ENCODE results near the gene VKORC1L1.
"Not testable (repeated sequence)": the region's sequence is repeated elsewhere in the genome, so short reads cannot be mapped to it uniquely, and the experiment has no call there.

Gene VKORC1L1

DNA sequence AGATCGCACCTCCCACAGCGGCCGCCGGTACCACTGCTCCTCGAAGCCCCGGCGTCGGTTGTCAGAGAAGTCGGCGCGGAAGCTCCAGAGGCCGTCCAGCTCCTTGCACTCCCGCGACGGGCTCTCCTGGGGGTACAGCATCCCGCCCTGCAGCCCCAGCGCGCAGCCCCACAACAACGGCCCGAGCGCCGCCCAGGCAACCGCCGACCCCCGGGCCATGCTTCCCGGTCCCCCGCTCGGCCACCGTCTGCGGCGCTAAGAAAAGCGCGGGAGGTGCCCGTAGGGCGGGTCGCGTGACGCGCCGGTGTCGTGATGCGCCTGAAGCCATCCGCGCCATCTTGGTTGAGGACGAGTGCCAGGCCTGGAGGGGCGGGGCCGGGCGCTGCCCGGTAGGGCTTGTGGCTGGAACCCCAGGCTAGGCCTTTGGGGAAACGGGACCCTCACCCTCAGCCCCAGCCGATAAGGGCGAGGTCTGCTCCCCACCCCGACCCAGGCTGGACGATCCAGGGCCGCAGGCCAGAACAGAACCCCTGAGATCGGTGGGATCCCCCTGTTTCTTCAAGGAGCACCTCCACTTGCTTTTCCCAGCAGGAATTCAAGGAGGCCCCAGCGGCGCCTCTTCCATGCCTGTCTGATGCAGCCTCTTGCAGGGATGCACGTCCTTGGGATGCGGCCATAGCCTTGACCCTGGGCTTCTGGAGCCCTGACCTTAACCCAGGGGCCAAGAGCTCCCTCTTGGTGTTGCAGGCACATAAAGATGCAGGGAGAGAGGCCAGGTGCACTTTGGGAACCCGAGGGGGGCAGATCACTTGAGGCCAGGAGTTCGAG lies 109.3 kb downstream of the VKORC1L1 start, which contains the start of gene GUSB:
TSS of gene GUSB (minus strand) at position 249 of the 828 bp plus-strand sequence. CDS start at position 219, 30 bp downstream.
- Histone ChIP-seq H3K4me3 (ENCODE audit: severe bottlenecking) (peak within 1 kb of the TSS; percentile 78), H3K36me3 (ENCODE audit: low read depth) (peaks cover 21% of the 10 kb centered on the region), H3K27ac (ENCODE audit: poor library complexity, severe bottlenecking) (peak within 1 kb of the TSS; percentile 44), H3K4me1 (ENCODE audit: insufficient read depth, poor library complexity, severe bottlenecking) (peaks cover 12% of the 10 kb centered on the region), H3K27me3 (ENCODE audit: insufficient read depth, poor library complexity, severe bottlenecking) (no peaks in the 10 kb centered on the region), H3K9me3 (ENCODE audit: severe bottlenecking) (no peaks in the 10 kb centered on the region)
- ATAC-seq (ENCODE audit: low read depth) (peak; percentile 83), DNase-seq (ENCODE audit: low spot score) (peak; percentile 85)
- TF ChIP-seq CTCF (IDR thresholded peaks at IDR 0.05; ENCODE audit: poor library complexity, severe bottlenecking): no peak

GRCh38 chr7:65983965-65984658 lies 111.2 kb downstream of the VKORC1L1 start:
- Histone ChIP-seq H3K4me1 (ENCODE audit: insufficient read depth, poor library complexity, severe bottlenecking) (peaks cover 12% of the 10 kb centered on the region), H3K27ac (ENCODE audit: poor library complexity, severe bottlenecking) (peak overlapping the region; percentile 44), H3K36me3 (ENCODE audit: low read depth) (peaks cover 7% of the 10 kb centered on the region), H3K9me3 (ENCODE audit: severe bottlenecking) (no peaks in the 10 kb centered on the region), H3K4me3 (ENCODE audit: severe bottlenecking) (no peak overlapping the region), H3K27me3 (ENCODE audit: insufficient read depth, poor library complexity, severe bottlenecking) (no peaks in the 10 kb centered on the region)
- no peak for TF ChIP-seq CTCF (IDR thresholded peaks at IDR 0.05; ENCODE audit: poor library complexity, severe bottlenecking)
- ATAC-seq (ENCODE audit: low read depth) (peak; percentile 81), DNase-seq (ENCODE audit: low spot score) (peak; percentile 36)

- TF ChIP-seq CTCF (IDR thresholded peaks at IDR 0.05; ENCODE audit: poor library complexity, severe bottlenecking): no peak
- H3K27me3 ChIP-seq (ENCODE audit: insufficient read depth, poor library complexity, severe bottlenecking): no peaks in the 10 kb centered on the region
- ATAC-seq (ENCODE audit: low read depth): no peak
- H3K4me3 ChIP-seq (ENCODE audit: severe bottlenecking): no peak overlapping the region
- no peak overlapping the region for H3K27ac ChIP-seq (ENCODE audit: poor library complexity, severe bottlenecking)
- no peaks in the 10 kb centered on the region for H3K9me3 ChIP-seq (ENCODE audit: severe bottlenecking)
- H3K36me3 ChIP-seq (ENCODE audit: low read depth): no peaks in the 10 kb centered on the region
- peaks cover 12% of the 10 kb centered on the region for H3K4me1 ChIP-seq (ENCODE audit: insufficient read depth, poor library complexity, severe bottlenecking)
- DNase-seq (ENCODE audit: low spot score): no peak
Observed at GRCh38 chr7:65988084-65988483, 115.2 kb downstream of the VKORC1L1 start.

- not testable (repeated sequence) for DNase-seq (ENCODE audit: low spot score); ATAC-seq (ENCODE audit: low read depth); H3K27ac ChIP-seq (ENCODE audit: poor library complexity, severe bottlenecking); H3K36me3 ChIP-seq (ENCODE audit: low read depth); H3K4me3 ChIP-seq (ENCODE audit: severe bottlenecking); H3K9me3 ChIP-seq (ENCODE audit: severe bottlenecking); H3K27me3 ChIP-seq (ENCODE audit: insufficient read depth, poor library complexity, severe bottlenecking)
- peaks cover 12% of the 10 kb centered on the region for H3K4me1 ChIP-seq (ENCODE audit: insufficient read depth, poor library complexity, severe bottlenecking)
Observed at GRCh38 chr7:65988503-65988902, 115.6 kb downstream of the VKORC1L1 start.

DNA sequence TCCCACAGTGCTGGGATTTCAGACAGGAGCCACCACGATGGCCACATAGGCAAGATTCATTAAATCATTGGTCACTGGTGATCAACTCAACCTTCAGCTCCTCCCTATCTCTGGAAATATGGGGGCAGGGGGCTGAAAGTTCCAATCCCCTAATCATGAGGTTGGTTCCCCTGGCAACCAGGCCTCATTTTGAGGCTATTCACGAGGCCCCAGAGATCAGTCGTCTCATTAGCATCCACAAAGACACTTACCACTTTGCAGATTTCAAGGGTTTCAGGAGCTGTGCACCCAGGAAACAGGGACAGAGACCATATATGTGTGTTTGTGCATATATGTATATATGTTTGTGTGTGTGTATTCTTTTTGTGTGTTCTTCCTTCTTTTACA lies 116.8 kb downstream of the VKORC1L1 start:
- no peak for ATAC-seq (ENCODE audit: low read depth)

GRCh38 chr7:65991829-65992228 lies 119.0 kb downstream of the VKORC1L1 start:
- not testable (repeated sequence) for H3K36me3 ChIP-seq (ENCODE audit: low read depth); H3K9me3 ChIP-seq (ENCODE audit: severe bottlenecking); H3K27ac ChIP-seq (ENCODE audit: poor library complexity, severe bottlenecking); H3K27me3 ChIP-seq (ENCODE audit: insufficient read depth, poor library complexity, severe bottlenecking); H3K4me1 ChIP-seq (ENCODE audit: insufficient read depth, poor library complexity, severe bottlenecking); H3K4me3 ChIP-seq (ENCODE audit: severe bottlenecking); ATAC-seq (ENCODE audit: low read depth); DNase-seq (ENCODE audit: low spot score)

More for the DNA sequence above, 116.8 kb downstream of the VKORC1L1 start:
- DNase-seq (ENCODE audit: low spot score): no peak
- Histone ChIP-seq H3K36me3 (ENCODE audit: low read depth) (no peaks in the 10 kb centered on the region), H3K9me3 (ENCODE audit: severe bottlenecking) (no peaks in the 10 kb centered on the region), H3K27me3 (ENCODE audit: insufficient read depth, poor library complexity, severe bottlenecking) (no peaks in the 10 kb centered on the region), H3K4me1 (ENCODE audit: insufficient read depth, poor library complexity, severe bottlenecking) (peaks cover 3% of the 10 kb centered on the region), H3K27ac (ENCODE audit: poor library complexity, severe bottlenecking) (no peak overlapping the region), H3K4me3 (ENCODE audit: severe bottlenecking) (no peak overlapping the region)
- no peak for TF ChIP-seq CTCF (IDR thresholded peaks at IDR 0.05; ENCODE audit: poor library complexity, severe bottlenecking)

Measured in RWPE2 (cell line).